ENCODE data around the gene MYBPHL. TPM values are rescaled to one million over a fixed set of nuclear protein-coding genes. Genes with fewer than 3 reads are reported as not detected.

The MYBPHL gene
- total RNA-seq, 4 donors from 2014 or later = not detected

DNA sequence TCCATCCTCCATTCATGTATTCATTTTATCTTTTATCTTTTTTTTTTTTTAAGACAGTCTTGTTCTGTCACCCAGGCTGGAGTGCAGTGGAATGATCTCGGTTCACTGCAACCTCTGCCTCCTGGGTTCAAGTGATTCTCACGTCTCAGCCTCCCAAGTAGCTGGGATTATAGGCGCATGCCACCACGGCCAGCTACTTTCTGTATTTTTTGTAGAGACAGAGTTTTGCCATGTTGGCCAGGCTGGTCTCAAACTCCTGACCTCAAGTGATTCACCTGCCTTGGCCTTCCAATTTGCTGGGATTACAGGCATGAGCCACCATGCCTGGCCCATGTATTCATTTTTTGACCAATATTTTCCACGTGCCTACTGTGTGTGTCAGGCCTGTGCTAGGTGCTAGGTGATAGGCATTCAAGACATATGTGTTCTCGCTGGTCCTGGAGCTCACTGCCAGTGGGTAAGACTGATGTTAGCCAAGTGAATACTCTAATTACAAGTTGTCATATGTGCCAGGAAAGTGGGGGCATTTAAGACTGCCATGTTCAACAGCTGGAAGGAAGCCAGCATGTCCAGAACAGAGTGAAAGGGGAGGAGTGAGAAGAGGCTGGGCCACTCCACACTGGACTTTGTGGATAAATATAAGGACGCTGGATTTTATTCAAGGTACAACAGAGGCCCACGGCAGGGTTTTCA is 62.8 kb downstream of the MYBPHL start:
- Histone ChIP-seq H3K9me3 (no peaks in the 10 kb centered on the region), H3K4me1 (peaks cover 13 to 17% (median 16%) of the 10 kb centered on the region in 4 donors), H3K27me3 (peaks cover 9% of the 10 kb centered on the region), H3K27ac (no peak overlapping the region), H3K36me3 (no peaks in the 10 kb centered on the region), H3K4me3 (no peak overlapping the region)
- TF ChIP-seq POLR2AphosphoS5 (IDR thresholded peaks at IDR 0.05) (no peak), EP300 (IDR thresholded peaks at IDR 0.05; ENCODE audit: low read depth) (no peak), POLR2A (IDR thresholded peaks at IDR 0.05) (no peak)
- TF ChIP-seq, protein P1, sequence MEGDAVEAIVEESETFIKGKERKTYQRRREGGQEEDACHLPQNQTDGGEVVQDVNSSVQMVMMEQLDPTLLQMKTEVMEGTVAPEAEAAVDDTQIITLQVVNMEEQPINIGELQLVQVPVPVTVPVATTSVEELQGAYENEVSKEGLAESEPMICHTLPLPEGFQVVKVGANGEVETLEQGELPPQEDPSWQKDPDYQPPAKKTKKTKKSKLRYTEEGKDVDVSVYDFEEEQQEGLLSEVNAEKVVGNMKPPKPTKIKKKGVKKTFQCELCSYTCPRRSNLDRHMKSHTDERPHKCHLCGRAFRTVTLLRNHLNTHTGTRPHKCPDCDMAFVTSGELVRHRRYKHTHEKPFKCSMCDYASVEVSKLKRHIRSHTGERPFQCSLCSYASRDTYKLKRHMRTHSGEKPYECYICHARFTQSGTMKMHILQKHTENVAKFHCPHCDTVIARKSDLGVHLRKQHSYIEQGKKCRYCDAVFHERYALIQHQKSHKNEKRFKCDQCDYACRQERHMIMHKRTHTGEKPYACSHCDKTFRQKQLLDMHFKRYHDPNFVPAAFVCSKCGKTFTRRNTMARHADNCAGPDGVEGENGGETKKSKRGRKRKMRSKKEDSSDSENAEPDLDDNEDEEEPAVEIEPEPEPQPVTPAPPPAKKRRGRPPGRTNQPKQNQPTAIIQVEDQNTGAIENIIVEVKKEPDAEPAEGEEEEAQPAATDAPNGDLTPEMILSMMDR (IDR thresholded peaks at IDR 0.05) = no peak
- 67 to 79% methylated on average over 3 to 8 of the region's 8 CpGs for WGBS, 2 donors (ENCODE audit: low coverage in 1 of 2)
- in situ Hi-C loops (cut with MboI; ENCODE audit: low pct_ligation_motif_present in 1 of 4, low pct_unique_long_range_greater_than_20kb in 1 of 4, low sequenced_read_pairs in 3 of 4) (no loop called here), intact Hi-C loops (cut with DNase I; ENCODE audit: low total_unique reads) (no loop called here)
- DNase-seq = no peak

DNA sequence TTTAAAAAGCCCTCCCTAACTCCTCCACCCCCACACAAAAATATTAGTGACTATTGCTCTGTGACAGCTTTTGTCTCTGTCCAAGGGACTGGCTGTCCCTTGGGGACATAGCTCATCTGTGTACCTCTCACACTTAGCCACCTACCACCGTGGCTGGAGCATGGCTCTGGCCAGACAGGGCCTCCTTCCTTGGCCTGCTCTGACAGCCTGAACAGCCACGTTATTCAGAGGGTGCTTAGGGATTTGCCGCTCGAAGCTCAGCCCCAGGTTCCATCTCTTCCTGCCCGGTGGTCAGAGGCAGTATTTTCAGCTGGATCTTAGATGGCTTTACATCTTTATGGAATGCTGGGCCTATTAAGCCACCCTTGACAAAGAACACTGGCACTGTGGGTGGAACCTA is 63.6 kb downstream of the MYBPHL start:
- no peak for TF ChIP-seq POLR2A (IDR thresholded peaks at IDR 0.05)
- TF ChIP-seq, protein P1 (IDR thresholded peaks at IDR 0.05) = no peak
- TF ChIP-seq POLR2AphosphoS5 (IDR thresholded peaks at IDR 0.05) = no peak
- TF ChIP-seq EP300 (IDR thresholded peaks at IDR 0.05; ENCODE audit: low read depth) = no peak
- Histone ChIP-seq H3K27ac (no peak overlapping the region), H3K9me3 (no peaks in the 10 kb centered on the region), H3K4me1 (peaks cover 11 to 14% (median 13%) of the 10 kb centered on the region in 4 donors), H3K4me3 (no peak overlapping the region), H3K27me3 (peaks cover 9% of the 10 kb centered on the region), H3K36me3 (peaks cover 0 to 2% (median under 1%) of the 10 kb centered on the region in 4 donors)
- 75 to 80% methylated on average over 3 to 5 of the region's 5 CpGs for WGBS, 2 donors (ENCODE audit: low coverage in 1 of 2)
- in situ Hi-C loops (cut with MboI; ENCODE audit: low pct_ligation_motif_present in 1 of 4, low pct_unique_long_range_greater_than_20kb in 1 of 4, low sequenced_read_pairs in 3 of 4) = no loop called here
- intact Hi-C loops (cut with DNase I; ENCODE audit: low total_unique reads) = no loop called here
- no peak for DNase-seq

DNA sequence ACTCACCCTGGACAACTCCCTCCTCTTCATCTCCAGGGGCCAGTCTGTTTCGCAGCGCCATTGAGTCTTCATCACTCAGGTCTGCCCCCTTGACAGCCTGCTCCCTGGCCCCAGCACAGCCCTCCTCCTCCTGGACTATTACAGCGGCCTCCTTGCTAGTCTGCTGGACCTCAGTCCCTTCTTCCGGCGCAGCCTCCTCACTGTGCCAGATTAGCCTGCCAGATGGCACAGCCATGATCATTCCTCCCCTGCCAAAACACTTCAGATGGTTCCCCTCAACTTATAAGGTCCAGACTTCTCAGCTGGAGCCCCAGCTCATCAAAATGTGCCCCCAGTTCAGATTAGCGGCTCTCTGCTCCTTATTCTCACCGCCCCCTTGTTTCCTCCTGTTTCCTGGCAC is 64.4 kb downstream of the MYBPHL start:
- Histone ChIP-seq H3K9me3 (no peaks in the 10 kb centered on the region), H3K27ac (no peak overlapping the region), H3K4me1 (peaks cover 11 to 14% (median 13%) of the 10 kb centered on the region in 4 donors), H3K36me3 (peaks cover 0 to 10% (median 4%) of the 10 kb centered on the region in 4 donors), H3K4me3 (no peak overlapping the region), H3K27me3 (peaks cover 9% of the 10 kb centered on the region)
- TF ChIP-seq POLR2AphosphoS5 (IDR thresholded peaks at IDR 0.05) = no peak
- no peak for DNase-seq
- in situ Hi-C loops (cut with MboI; ENCODE audit: low pct_ligation_motif_present in 1 of 4, low pct_unique_long_range_greater_than_20kb in 1 of 4, low sequenced_read_pairs in 3 of 4) = no loop called here
- 63% methylated on average over 7 of the region's 7 CpGs; no CpG with 5 or more reads in 1 of the 2 donors for WGBS, 2 donors (ENCODE audit: low coverage in 1 of 2)
- intact Hi-C loops (cut with DNase I; ENCODE audit: low total_unique reads) = no loop called here

Other genes with a start within 250 kb of the MYBPHL start
- gene TAF13, start 231.0 kb downstream of the MYBPHL start, total RNA-seq = 10 to 100 TPM in 3 of 4 donors, 1 to 10 TPM in 1; 4.0 to 33.0 (median 32.0) TPM
- 10 to 100 TPM in 3 of 4 donors, 1 to 10 TPM in 1; 2.2 to 23.0 (median 18.8) TPM for gene TMEM167B, start 216.2 kb downstream of the MYBPHL start, total RNA-seq
- 10 to 100 TPM; 19.5 to 72.2 (median 38.4) TPM for gene ELAPOR1, start 192.9 kb downstream of the MYBPHL start, total RNA-seq
- gene SARS1, start 93.1 kb downstream of the MYBPHL start, total RNA-seq = 100 to 1,000 TPM in 3 of 4 donors, 10 to 100 TPM in 1; 79.4 to 150 (median 125) TPM
- gene CELSR2, start 57.5 kb downstream of the MYBPHL start, total RNA-seq = 1 to 10 TPM; 1.8 to 3.7 (median 3.2) TPM
- gene PSRC1, start 23.9 kb downstream of the MYBPHL start, total RNA-seq = 10 to 100 TPM in 1 of 4 donors, 1 to 10 TPM in 3; 1.9 to 18.0 (median 4.4) TPM
- 10 to 100 TPM; 53.5 to 79.3 (median 66.2) TPM for gene SORT1, start 90.9 kb upstream of the MYBPHL start, total RNA-seq
- 10 to 100 TPM; 28.4 to 41.8 (median 33.3) TPM for gene PSMA5, start 119.4 kb upstream of the MYBPHL start, total RNA-seq
- 1 to 10 TPM in 1 of 4 donors, under 1 TPM in 3; 0.40 to 4.1 (median 0.44) TPM for gene SYPL2, start 159.5 kb upstream of the MYBPHL start, total RNA-seq
- 10 to 100 TPM in 1 of 4 donors, 1 to 10 TPM in 3; 2.7 to 12.3 (median 6.2) TPM for gene ATXN7L2, start 176.9 kb upstream of the MYBPHL start, total RNA-seq
- gene CYB561D1, start 187.1 kb upstream of the MYBPHL start, total RNA-seq = 10 to 100 TPM; 10.5 to 37.4 (median 17.3) TPM
- 1 to 10 TPM in 2 of 4 donors, under 1 TPM in 2; 0.60 to 8.1 (median 3.5) TPM for gene AMIGO1, start 202.7 kb upstream of the MYBPHL start, total RNA-seq
- not detected for gene GPR61, start 232.9 kb upstream of the MYBPHL start, total RNA-seq
- 1 to 10 TPM; 2.2 to 7.5 (median 5.1) TPM for gene GNAI3, start 241.6 kb upstream of the MYBPHL start, total RNA-seq